Body of pancreas (tissue), 4 donors: ENCODE results near the gene AGPS. TPM values are rescaled to one million over a fixed set of nuclear protein-coding genes. Genes with fewer than 3 reads are reported as not detected.

Experiments used
- ATAC-seq: fragments of 150-250 bp; one replicate; pipeline ENCODE4 v1.9.1; 2016
- DNase-seq, 4 donors: peaks; one replicate each; pipeline ENCODE4 v3.0.0-alpha.2; 2019
- H3K27ac ChIP-seq, 4 donors: fragments of 200-600 bp; sonication (generic); 1 replicate in 3 of 4; 2 replicates in 1 of 4; pipeline versions ENCODE4 v1.5.1 to v1.6.1; 2016 to 2019; ENCODE audit warnings: mild to moderate bottlenecking in 1 of 4, mixed read lengths in 1 of 4, moderate library complexity in 1 of 4
- H3K27me3 ChIP-seq, 2 donors: fragments of 200-600 bp; sonication (generic); one replicate each; pipeline ENCODE4 v1.6.0; 2016; ENCODE audit warnings: mild to moderate bottlenecking in 1 of 2
- H3K36me3 ChIP-seq, 2 donors: fragments of 200-600 bp; sonication (generic); replicated peaks in 1 of 2; 2 replicates each; pipeline ENCODE4 v1.5.1; 2016; ENCODE audit warnings: low read depth in 2 of 2; ENCODE audit not compliant: insufficient read depth in 1 of 2
- H3K4me1 ChIP-seq: fragments of 200-600 bp; sonication (generic); one replicate; pipeline ENCODE4 v1.6.0; 2016
- H3K4me3 ChIP-seq, 2 donors: fragments of 200-600 bp; sonication (generic); 1 replicate in 1 of 2; 2 replicates in 1 of 2; pipeline ENCODE4 v1.5.1; 2016 to 2019
- H3K9me3 ChIP-seq, 3 donors: fragments of 200-600 bp; sonication (generic); 1 replicate in 2 of 3; 2 replicates in 1 of 3; pipeline ENCODE4 v1.5.1; 2016
- POLR2A ChIP-seq, 3 donors: fragments of 450-650 bp; IDR thresholded peaks; one replicate each; pipeline ENCODE4 v1.6.1; 2016; ENCODE audit warnings: antibody characterized with exemption in 3 of 3, mild to moderate bottlenecking in 2 of 3
- WGBS, 2 donors: methylation state at CpG; one replicate each; pipeline ENCODE4 v1.1.5; 2017; 5-methylcytosine and 5-hydroxymethylcytosine counted together
- intact Hi-C: fragments of 100-400 bp; cut with DNase I; formaldehyde crosslinking; loops from one replicate; pipeline ENCODE4 v1.15.1; 2023
- total RNA-seq, 2 donors: library from RNA; depleted of rRNA; stranded (reverse); fragments of >200 nt; gene quantifications; one replicate each; pipeline ENCODE4 v1.1.0, GENCODE V29; 2016
- TF ChIP-seq, protein P1 (sequence below), 7 experiments: fragments of 450-650 bp in 4 of 7; fragments of 200-600 bp in 3 of 7; sonication (generic) in 3 of 7; IDR thresholded peaks; one replicate each; pipeline ENCODE4 v1.5.1; 2016 to 2019; ENCODE audit warnings: antibody characterized with exemption in 7 of 7

Gene AGPS
- 10 to 100 TPM; 18.4 to 57.7 TPM for total RNA-seq

DNA sequence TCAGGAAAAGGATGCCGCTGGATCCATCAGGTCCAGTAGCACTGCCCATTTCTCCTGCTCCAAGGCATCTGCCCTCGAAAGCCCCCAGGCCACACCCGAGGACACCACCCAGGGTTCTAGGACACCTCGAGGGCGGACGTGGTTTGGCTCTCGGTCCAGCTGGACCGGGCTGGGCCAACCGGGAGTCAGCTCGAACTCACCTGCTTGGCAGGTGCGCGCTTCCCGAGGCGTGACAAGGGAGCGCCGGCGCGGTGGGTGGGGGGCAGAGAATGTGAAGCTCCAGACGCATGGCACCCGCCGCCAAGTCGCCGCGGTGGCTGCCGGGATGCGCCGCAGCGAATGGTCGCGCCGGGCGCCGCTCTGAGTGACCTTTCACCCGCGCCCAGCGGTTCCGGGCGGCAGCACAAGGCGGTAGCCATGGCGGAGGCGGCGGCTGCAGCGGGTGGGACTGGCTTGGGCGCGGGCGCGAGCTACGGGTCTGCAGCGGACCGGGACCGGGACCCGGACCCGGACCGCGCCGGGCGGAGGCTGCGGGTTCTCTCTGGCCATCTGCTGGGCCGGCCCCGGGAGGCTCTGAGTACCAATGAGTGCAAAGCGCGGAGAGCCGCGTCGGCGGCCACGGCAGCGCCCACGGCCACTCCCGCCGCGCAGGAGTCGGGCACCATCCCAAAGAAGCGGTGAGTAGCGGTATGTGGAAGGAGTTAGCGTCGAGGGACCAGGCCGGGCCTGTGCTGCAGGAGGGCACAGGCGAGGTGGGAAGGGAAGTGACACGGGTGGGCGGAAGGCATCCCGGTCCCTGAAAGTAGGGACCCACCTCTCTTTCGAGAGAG is at the start of gene AGPS:
AGPS (plus strand) TSS at position 401 of the 830 bp plus-strand sequence; CDS start at position 418, 17 bp downstream.
- peak within 1 kb of the TSS; percentile 40 to 82 (median 80) for H3K27ac ChIP-seq
- H3K36me3 ChIP-seq, result no peaks in the 10 kb centered on the region
- H3K4me3 ChIP-seq, result peak within 1 kb of the TSS; percentile 85 to 89
- intact Hi-C loops, result no loop called here
- H3K9me3 ChIP-seq, result no peaks in the 10 kb centered on the region
- TF ChIP-seq, protein P1, sequence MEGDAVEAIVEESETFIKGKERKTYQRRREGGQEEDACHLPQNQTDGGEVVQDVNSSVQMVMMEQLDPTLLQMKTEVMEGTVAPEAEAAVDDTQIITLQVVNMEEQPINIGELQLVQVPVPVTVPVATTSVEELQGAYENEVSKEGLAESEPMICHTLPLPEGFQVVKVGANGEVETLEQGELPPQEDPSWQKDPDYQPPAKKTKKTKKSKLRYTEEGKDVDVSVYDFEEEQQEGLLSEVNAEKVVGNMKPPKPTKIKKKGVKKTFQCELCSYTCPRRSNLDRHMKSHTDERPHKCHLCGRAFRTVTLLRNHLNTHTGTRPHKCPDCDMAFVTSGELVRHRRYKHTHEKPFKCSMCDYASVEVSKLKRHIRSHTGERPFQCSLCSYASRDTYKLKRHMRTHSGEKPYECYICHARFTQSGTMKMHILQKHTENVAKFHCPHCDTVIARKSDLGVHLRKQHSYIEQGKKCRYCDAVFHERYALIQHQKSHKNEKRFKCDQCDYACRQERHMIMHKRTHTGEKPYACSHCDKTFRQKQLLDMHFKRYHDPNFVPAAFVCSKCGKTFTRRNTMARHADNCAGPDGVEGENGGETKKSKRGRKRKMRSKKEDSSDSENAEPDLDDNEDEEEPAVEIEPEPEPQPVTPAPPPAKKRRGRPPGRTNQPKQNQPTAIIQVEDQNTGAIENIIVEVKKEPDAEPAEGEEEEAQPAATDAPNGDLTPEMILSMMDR (IDR thresholded peaks at IDR 0.05), result peak in 5 of 7 experiments; percentile 18 to 58 (median 42)
- peak; percentile 62 to 70 (median 65) for TF ChIP-seq POLR2A (IDR thresholded peaks at IDR 0.05)
- DNase-seq, result peak; percentile 81 to 89 (median 84)
- peaks cover 40% of the 10 kb centered on the region for H3K4me1 ChIP-seq
- peak; percentile 94 for ATAC-seq
- no peaks in the 10 kb centered on the region for H3K27me3 ChIP-seq
- WGBS, 2 donors, result 1 to 2% methylated on average over 15 to 63 of the region's 83 CpGs

DNA sequence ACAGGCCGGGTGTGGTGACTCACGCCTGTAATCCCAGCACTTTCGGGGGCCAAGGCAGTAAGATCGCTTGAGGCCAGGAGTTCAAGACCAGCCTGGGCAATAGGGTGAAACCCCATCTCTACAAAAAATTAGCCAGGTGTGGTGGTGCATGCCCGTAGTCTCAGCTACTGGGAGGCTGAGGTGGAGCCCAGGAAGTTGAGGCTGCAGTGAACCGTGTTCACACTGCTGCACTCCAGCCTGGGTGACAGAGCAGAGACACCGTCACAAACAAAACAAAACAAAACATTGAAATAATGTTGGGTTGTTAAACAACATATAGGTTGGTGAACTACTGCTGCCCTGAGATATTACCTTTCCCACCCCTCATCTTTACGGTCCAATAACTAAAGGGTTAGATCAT is 48.8 kb upstream of the AGPS start:
- no peaks in the 10 kb centered on the region for H3K9me3 ChIP-seq
- no peak overlapping the region for H3K4me3 ChIP-seq
- no peak overlapping the region for H3K27ac ChIP-seq
- intact Hi-C loops, result no loop called here
- no peak for DNase-seq
- no peak for ATAC-seq
- no peaks in the 10 kb centered on the region for H3K27me3 ChIP-seq
- TF ChIP-seq POLR2A (IDR thresholded peaks at IDR 0.05), result no peak
- TF ChIP-seq, protein P1 (IDR thresholded peaks at IDR 0.05), result no peak
- H3K4me1 ChIP-seq, result no peaks in the 10 kb centered on the region
- WGBS, 2 donors, result 89 to 95% methylated on average over 8 of the region's 8 CpGs
- no peaks in the 10 kb centered on the region for H3K36me3 ChIP-seq

DNA sequence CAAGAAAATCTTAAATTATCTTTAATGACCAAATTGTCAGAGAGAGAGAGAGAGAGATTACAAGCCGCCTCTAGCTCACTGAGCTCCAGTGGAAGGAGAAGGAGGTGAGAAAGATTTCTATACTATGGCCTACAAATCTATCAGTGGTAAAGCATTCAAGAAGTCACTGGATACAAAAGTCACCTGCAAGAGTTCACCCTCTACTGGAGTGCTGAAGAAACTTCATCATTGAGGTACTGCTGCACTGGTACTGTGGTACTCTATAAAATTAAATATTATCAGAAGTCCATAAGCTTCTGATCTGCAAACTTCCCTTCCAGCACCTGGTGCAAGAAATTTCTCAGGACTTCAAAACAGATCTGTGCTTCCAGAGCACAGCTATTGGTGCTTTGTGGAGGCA is 48.3 kb upstream of the AGPS start:
- intact Hi-C loops, result no loop called here
- Histone ChIP-seq H3K9me3 (no peaks in the 10 kb centered on the region), H3K27me3 (no peaks in the 10 kb centered on the region), H3K4me1 (no peaks in the 10 kb centered on the region), H3K27ac (no peak overlapping the region), H3K4me3 (no peak overlapping the region), H3K36me3 (no peaks in the 10 kb centered on the region)
- WGBS, 2 donors, result 97% methylated on average over 1 of the region's 1 CpG
- DNase-seq (no peak), ATAC-seq (no peak)
- TF ChIP-seq, protein P1 (IDR thresholded peaks at IDR 0.05), result no peak
- no peak for TF ChIP-seq POLR2A (IDR thresholded peaks at IDR 0.05)

DNA sequence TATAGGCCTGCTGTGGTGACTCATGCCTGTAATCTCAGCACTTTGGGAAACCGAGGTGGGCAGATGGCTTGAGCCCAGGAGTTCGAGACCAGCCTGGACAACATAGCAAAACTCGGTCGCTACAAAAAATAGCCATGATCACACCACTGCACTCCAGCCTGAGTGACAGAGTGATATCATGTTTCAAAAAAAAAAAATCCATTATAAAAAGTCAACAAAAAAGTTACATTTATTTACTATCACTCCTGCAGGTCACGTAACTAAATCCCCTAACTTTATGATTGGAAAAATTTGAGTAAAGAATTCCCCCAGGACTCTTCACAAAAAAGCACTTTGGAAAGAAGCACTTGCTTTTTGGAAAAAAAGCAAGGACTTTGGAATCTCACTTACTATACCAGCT is 46.4 kb upstream of the AGPS start:
- Histone ChIP-seq H3K4me3 (no peak overlapping the region), H3K27me3 (no peaks in the 10 kb centered on the region), H3K36me3 (no peaks in the 10 kb centered on the region), H3K9me3 (no peaks in the 10 kb centered on the region), H3K27ac (no peak overlapping the region), H3K4me1 (no peaks in the 10 kb centered on the region)
- intact Hi-C loops, result no loop called here
- WGBS, 2 donors, result 87 to 92% methylated on average over 5 of the region's 5 CpGs
- DNase-seq (no peak), ATAC-seq (no peak)
- TF ChIP-seq POLR2A (IDR thresholded peaks at IDR 0.05), result no peak
- TF ChIP-seq, protein P1 (IDR thresholded peaks at IDR 0.05), result no peak

DNA sequence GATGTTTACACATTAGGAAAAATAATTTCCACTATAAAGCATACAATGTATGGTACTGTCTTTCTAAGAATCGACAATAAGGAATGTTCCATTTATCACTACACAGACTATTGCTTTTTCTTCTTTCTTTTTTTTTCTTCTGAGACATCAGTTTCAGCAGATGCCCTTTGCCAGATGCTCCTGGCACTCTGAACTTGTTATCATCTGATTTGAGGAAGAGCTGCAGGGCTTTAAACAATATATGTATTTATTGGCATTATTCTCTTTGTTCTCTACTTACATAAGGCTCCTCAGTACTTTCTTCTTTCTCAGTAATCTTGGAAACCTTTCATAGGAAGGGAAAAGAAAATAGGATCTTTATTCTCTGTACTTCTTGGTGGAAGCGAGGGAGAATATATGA is 45.0 kb upstream of the AGPS start:
- H3K9me3 ChIP-seq, result no peaks in the 10 kb centered on the region
- peaks cover 5% of the 10 kb centered on the region for H3K4me1 ChIP-seq
- ATAC-seq (no peak), DNase-seq (no peak)
- TF ChIP-seq POLR2A (IDR thresholded peaks at IDR 0.05), result no peak
- TF ChIP-seq, protein P1 (IDR thresholded peaks at IDR 0.05), result no peak
- no peaks in the 10 kb centered on the region for H3K36me3 ChIP-seq
- H3K4me3 ChIP-seq, result no peak overlapping the region
- 85 to 90% methylated on average over 2 of the region's 2 CpGs for WGBS, 2 donors
- H3K27ac ChIP-seq, result no peak overlapping the region
- no peaks in the 10 kb centered on the region for H3K27me3 ChIP-seq
- intact Hi-C loops, result no loop called here
